Coronary artery (tissue), 2 donors: ENCODE measurements around the gene KCTD14.

Experiments used
- DNase-seq: peaks from one replicate; pipeline ENCODE4 v3.0.0-alpha.2; 2017; ENCODE audit warnings: low spot score
- H3K27ac ChIP-seq, 2 donors: fragments of 200-600 bp; sonication (generic); one replicate each; pipeline ENCODE4 v1.5.1; 2016 to 2019
- H3K4me3 ChIP-seq: fragments of 200-600 bp; sonication (generic); 2 replicates; pipeline ENCODE4 v1.5.1; 2016; ENCODE audit warnings: mild to moderate bottlenecking, moderate library complexity
- TF ChIP-seq, protein P1 (sequence below): fragments of 200-600 bp; sonication (generic); IDR thresholded peaks from one replicate; pipeline ENCODE4 v1.5.1; 2019; ENCODE audit warnings: antibody characterized with exemption

KCTD14 gene

DNA sequence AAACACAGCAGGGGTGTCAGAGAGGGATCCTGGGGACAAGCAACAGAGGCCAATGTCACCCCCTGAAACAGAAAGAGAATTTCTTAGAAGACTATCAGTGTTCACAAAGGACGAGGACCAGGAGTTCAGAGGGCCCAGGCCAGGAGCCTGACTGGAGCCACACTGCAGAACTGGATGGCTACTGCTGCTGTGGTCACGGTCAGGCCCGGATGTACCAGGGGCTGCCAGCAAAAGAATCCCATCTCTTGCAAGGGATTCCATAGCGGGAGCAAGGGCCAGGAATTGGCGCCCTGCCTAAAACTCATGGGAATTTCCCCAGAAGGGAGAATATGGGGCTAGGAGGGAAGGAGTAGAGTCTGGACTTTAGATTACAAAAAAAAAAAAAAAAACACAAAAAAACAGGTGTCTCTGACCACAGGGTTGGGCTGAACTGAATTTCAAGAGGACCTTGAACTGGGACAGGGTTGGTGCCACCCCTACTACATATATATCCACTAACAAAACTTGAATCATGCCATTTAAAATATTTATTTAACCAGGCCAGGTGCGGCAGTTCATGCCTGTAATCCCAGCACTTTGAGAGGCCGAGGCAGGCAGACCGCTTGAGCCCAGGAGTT, 15.7 kb upstream of the KCTD14 start:
- TF ChIP-seq, protein P1, sequence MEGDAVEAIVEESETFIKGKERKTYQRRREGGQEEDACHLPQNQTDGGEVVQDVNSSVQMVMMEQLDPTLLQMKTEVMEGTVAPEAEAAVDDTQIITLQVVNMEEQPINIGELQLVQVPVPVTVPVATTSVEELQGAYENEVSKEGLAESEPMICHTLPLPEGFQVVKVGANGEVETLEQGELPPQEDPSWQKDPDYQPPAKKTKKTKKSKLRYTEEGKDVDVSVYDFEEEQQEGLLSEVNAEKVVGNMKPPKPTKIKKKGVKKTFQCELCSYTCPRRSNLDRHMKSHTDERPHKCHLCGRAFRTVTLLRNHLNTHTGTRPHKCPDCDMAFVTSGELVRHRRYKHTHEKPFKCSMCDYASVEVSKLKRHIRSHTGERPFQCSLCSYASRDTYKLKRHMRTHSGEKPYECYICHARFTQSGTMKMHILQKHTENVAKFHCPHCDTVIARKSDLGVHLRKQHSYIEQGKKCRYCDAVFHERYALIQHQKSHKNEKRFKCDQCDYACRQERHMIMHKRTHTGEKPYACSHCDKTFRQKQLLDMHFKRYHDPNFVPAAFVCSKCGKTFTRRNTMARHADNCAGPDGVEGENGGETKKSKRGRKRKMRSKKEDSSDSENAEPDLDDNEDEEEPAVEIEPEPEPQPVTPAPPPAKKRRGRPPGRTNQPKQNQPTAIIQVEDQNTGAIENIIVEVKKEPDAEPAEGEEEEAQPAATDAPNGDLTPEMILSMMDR = no peak
- DNase-seq = no peak
- no peak overlapping the region for H3K4me3 ChIP-seq

DNA sequence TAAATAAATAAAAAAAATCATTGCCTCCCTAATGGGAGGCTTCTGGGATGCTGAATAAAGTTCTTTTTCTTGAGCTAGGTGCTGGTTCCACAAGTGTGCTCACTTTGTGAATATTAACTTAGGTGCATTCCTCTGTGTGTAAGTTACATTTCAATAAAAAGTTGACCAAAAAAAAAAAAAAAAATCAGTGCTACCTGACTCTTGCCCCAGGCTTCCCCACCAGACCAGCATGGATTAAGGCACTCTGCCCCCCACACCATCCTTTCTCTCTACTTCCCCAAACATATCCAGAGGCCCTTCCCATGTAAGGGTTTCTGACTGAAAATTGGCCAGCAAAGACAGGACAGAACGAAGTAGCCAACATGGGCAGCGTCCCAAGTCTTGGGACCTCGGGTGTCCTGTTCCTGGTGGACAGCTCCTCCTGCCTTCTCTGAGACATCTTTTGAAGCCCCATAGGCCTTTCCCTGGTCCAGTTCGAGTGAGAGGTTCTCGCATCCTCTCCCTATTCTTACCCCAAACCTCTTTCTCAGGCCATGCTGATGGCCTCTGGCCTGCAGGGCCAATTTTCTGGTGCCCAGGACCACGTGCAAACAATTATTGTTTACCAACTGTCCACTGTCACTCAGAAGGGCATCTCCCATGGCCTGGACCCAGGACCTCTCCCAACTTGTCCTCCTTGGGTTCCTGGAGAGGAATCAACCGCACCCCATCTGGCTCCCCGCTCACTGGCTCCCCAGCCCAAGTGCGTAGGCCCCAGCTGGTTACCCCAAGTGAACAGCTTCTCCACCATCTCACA, 14.9 kb upstream of the KCTD14 start:
- Histone ChIP-seq H3K4me3 (no peak overlapping the region), H3K27ac (no peak overlapping the region)
- TF ChIP-seq, protein P1 = no peak
- no peak for DNase-seq

More for the DNA sequence above, 15.7 kb upstream of the KCTD14 start:
- H3K27ac ChIP-seq = no peak overlapping the region

DNA sequence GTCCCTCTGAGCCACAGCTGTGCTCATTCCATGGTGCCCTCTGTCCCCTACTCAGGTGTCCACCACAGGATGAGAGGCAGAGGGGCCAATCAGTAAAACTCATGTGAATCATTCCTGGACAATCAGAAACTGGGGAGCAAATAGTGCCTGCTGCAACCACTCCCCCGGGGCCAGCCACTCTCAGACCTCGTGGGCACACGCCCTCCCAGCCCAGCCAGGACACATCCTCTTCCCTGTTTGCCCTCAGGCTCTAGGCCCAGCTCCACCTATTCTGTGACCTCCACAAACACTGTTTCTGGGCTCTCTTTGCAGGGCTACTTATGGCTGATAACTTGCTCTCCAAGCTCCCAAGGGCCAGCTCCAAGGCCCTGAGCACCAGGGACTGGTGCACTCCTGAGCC, 14.0 kb upstream of the KCTD14 start:
- DNase-seq = no peak
- TF ChIP-seq, protein P1 = no peak
- H3K4me3 ChIP-seq = no peak overlapping the region
- no peak overlapping the region for H3K27ac ChIP-seq

DNA sequence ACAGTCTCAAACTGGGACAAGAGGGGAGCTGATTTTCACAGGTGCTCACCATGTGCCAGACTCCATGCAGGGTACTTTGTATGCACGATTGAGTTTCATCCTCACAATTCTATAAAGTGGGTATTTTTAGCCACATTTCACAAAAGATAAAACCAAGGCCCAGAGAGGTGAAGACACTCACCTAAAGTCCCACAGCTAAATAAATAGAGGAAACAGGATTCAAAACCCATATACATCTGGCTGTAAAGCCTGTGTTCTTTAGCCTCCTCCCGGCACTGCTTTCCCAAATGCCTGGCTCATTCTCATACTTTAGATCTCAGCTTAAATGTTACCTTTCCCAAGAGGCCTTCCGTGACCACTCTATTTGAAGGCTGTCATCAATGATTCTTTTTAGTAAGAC, 13.2 kb upstream of the KCTD14 start:
- no peak for DNase-seq
- Histone ChIP-seq H3K4me3 (no peak overlapping the region), H3K27ac (no peak overlapping the region)
- TF ChIP-seq, protein P1 = no peak

DNA sequence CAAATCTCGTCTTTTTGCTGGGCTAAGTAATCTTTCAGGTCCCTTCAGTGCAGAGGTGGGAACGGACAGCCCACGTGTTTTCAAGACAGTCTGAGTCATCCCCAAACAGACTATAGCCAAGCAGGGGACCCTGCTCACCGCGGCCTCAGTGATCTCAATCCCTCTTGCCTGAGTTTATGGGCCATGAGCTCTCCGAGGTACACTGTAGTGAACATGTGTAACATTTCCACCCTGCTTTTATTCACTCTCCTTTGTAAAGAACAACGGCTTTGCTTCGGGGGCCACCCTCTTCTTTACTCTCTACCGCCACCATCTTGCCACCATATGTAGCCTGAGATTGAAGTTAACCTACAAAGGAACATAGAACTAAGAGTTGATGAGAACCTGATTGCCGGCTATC, 11.5 kb upstream of the KCTD14 start:
- no peak overlapping the region for H3K4me3 ChIP-seq
- no peak for DNase-seq
- no peak overlapping the region for H3K27ac ChIP-seq
- TF ChIP-seq, protein P1 = no peak

DNA sequence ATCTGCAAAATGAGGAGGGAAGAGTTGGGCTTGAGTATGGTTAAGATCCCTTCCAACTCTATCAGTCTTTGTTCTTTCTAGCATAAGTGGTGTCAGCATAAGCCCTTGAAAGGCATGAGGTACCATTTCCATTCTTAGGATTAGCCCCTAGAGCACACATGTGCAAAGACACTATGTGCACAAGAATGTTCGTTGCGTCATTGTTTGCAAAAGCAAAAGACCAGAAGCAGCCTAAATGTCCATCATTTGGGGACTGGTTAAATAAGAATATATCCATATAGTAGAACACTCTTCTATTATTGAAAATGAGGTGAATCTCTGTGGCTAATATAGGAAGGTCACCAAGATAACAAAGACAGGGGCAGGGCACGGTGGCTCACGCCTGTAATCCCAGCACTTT, 10.0 kb upstream of the KCTD14 start:
- Histone ChIP-seq H3K4me3 (no peak overlapping the region), H3K27ac (no peak overlapping the region)
- TF ChIP-seq, protein P1 = no peak
- no peak for DNase-seq

DNA sequence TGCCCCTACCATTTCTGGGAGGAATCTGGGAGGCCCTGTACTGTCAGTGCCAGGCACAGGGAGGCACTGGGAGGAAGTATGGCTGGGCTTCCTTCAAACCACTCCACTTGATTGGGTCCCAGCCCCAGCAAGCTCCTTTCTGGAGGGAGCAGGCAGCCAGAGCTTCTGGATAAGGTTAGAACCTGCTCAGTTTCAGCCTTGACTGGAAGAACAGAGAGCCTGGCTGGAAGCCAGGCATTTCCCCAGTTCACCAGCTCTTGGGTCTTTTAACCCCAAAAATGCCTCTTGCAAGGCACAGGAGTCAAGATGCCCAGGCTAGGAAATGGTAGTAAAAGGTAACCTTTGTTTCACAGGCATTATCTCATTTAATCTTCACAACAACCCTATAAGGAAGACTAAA, 9.0 kb upstream of the KCTD14 start:
- TF ChIP-seq, protein P1 = no peak
- Histone ChIP-seq H3K27ac (no peak overlapping the region), H3K4me3 (no peak overlapping the region)
- DNase-seq = no peak
